ENCODE data around the gene PRPSAP2. TPM values are rescaled to one million over a fixed set of nuclear protein-coding genes. Genes with fewer than 3 reads are reported as not detected.
A peak's percentile ranks its signal among the peaks of the same experiment; 100 is the strongest.

Gene PRPSAP2
- total and polyA plus RNA-seq, 2 of the 8 experiments (the other 6 are each of a cell fraction or from before 2014, with no cell fraction given), result 28.7 to 50.5 TPM

DNA sequence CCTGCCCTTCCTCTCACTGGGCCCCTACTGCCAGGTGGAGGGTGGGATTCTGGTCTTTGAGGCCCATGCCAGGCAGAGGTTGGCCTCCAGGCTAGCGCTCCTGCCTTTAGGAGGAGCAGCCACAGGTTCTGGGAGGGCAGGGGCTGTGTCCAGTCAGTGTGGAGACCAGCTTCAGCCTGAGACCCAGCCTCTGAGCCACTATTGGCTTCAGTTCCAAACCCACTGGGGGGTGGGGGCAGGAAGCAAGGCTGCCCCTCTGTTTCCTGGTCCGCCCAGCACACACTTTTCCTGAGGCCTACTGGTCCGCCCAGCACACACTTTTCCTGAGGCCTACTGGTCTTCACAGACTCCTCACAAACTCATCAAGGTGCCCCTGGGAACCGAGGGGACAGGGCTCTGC is 110.4 kb downstream of the PRPSAP2 start:
- peaks cover 0 to 11% of the 10 kb centered on the region in 2 experiments for H4K20me1 ChIP-seq (replicated peaks in 1 of 2; ENCODE audit: control insufficient read depth in 1 of 2, insufficient read depth in 2 of 2, low read length in 2 of 2)
- H3K36me3 ChIP-seq (ENCODE audit: control insufficient read depth in 2 of 4, insufficient read depth in 4 of 4, low read length in 3 of 4), result peaks cover 6 to 17% (median 10%) of the 10 kb centered on the region in 4 experiments; a peak in 5 of 8 replicates
- peak overlapping the region; percentile 72 for H3K4ac ChIP-seq (replicated peaks; ENCODE audit: insufficient read length, low read depth, low read length)
- no peaks in the 10 kb centered on the region for H3K23me2 ChIP-seq (ENCODE audit: low read depth, low read length)
- H2BK5ac ChIP-seq (ENCODE audit: low read depth, low read length), result peak overlapping the region; percentile 75; the same call in 1 of the 2 replicates
- POLR2A ChIA-PET (ENCODE audit: partially characterized antibody), result interaction anchor here (1.0 kb wide), 1 partner anchor 41 kb away, joined by 3 read pairs; no protein-coding TSS in a partner anchor
- H2AFZ ChIP-seq (ENCODE audit: low read length), result no peak overlapping the region
- H3K4me3 ChIP-seq (ENCODE audit: extremely low read depth in 1 of 4, insufficient read depth in 2 of 4, low read depth in 3 of 4, low read length in 4 of 4), result no peak overlapping the region
- H2BK120ac ChIP-seq (replicated peaks; ENCODE audit: low read depth, low read length), result no peak overlapping the region
- H3K18ac ChIP-seq (ENCODE audit: extremely low read depth, low read length), result no peak overlapping the region
- no peak overlapping the region for H4K91ac ChIP-seq (replicated peaks; ENCODE audit: insufficient read length, low read length)
- H3K9me3 ChIP-seq (ENCODE audit: insufficient read depth in 2 of 2, low read depth in 1 of 2, low read length in 1 of 2), result no peaks in the 10 kb centered on the region
- H3K79me2 ChIP-seq (ENCODE audit: control insufficient read depth in 1 of 2, insufficient read depth in 2 of 2, low read length in 2 of 2), result no peaks in the 10 kb centered on the region
- no peak overlapping the region for H2AK5ac ChIP-seq (ENCODE audit: low read depth, low read length)
- H2BK15ac ChIP-seq (ENCODE audit: low read length), result 0 out of 2 replicates have a peak overlapping the region, but pooled peaks have one; percentile 61
- no peaks in the 10 kb centered on the region for H3K27me3 ChIP-seq (replicated peaks in 1 of 4; ENCODE audit: control insufficient read depth in 3 of 4, extremely low read depth in 1 of 4, insufficient read depth in 3 of 4, low read length in 3 of 4)
- H3K14ac ChIP-seq (ENCODE audit: insufficient read length), result no peak overlapping the region
- no peak overlapping the region for H3K23ac ChIP-seq (ENCODE audit: insufficient read length)
- H3K4me2 ChIP-seq (ENCODE audit: insufficient read depth in 1 of 2, low read depth in 2 of 2, low read length in 2 of 2), result no peak overlapping the region
- no peak overlapping the region for H2BK20ac ChIP-seq (ENCODE audit: low read length)
- TF ChIP-seq CBX5 (IDR thresholded peaks at IDR 0.05; ENCODE audit: low read depth, low read length) (no peak), SUZ12 (IDR thresholded peaks at IDR 0.05; ENCODE audit: low read length) (no peak), USF2 (IDR thresholded peaks at IDR 0.05; ENCODE audit: low read length) (no peak), SP1 (IDR thresholded peaks at IDR 0.05; ENCODE audit: low read depth, low read length) (no peak), POU5F1 (IDR thresholded peaks at IDR 0.05; ENCODE audit: low read depth, low read length) (no peak), RBBP5 (IDR thresholded peaks at IDR 0.05; ENCODE audit: borderline replicate concordance, low read depth, low read length) (no peak), HDAC2 (IDR thresholded peaks at IDR 0.05; ENCODE audit: borderline replicate concordance in 1 of 2, low read depth in 2 of 2, low read length in 2 of 2) (no peak)
- no peak overlapping the region for H2BK12ac ChIP-seq (ENCODE audit: low read depth, low read length)
- no peak for DNase-seq (ENCODE audit: low read depth in 1 of 2, low spot score in 2 of 2)
- 85% methylated on average over 4 of the region's 4 CpGs; no CpG with 5 or more reads in 1 of the 2 experiments for WGBS, 2 experiments (ENCODE audit: extremely low coverage in 1 of 2, insufficient coverage in 1 of 2, insufficient read length in 1 of 2, insufficient replicate concordance in 2 of 2, low coverage in 1 of 2, low lambda C conversion rate in 2 of 2, missing lambda C conversion rate in 1 of 2)
- no peak for FAIRE-seq
- no peak overlapping the region for H3K56ac ChIP-seq (replicated peaks; ENCODE audit: insufficient read length, low read depth, low read length)
- H4K8ac ChIP-seq (ENCODE audit: extremely low read depth, insufficient read depth, low read length), result peak overlapping the region; percentile 11; the same call in 1 of the 2 replicates
- no peak overlapping the region for H4K5ac ChIP-seq (ENCODE audit: insufficient read length, low read depth, low read length)
- no peak overlapping the region; a peak in 1 of 7 replicates for H3K9ac ChIP-seq (replicated peaks in 1 of 4; ENCODE audit: extremely low read depth in 1 of 4, low read depth in 3 of 4, low read length in 3 of 4)
- H3K27ac ChIP-seq (ENCODE audit: low read depth, low read length), result peak overlapping the region; percentile 58; the same call in 1 of the 2 replicates
- H3K79me1 ChIP-seq (ENCODE audit: low read depth, low read length), result peaks cover 5% of the 10 kb centered on the region; the same call in 1 of the 2 replicates
- peaks cover 0 to 29% (median 18%) of the 10 kb centered on the region in 4 experiments; a peak in 6 of 7 replicates for H3K4me1 ChIP-seq (replicated peaks in 1 of 4; ENCODE audit: control insufficient read depth in 3 of 4, insufficient read depth in 4 of 4, low read length in 3 of 4)
- CTCF ChIA-PET (ENCODE audit: partially characterized antibody), result interaction anchor here (1.2 to 2.2 kb wide), 4 partner anchors 8 to 34 kb away, joined by 3 to 9 read pairs (median 4); no protein-coding TSS in a partner anchor

Data from H1 (cell line).